Gastrocnemius medialis (tissue), 4 donors: ENCODE measurements around the gene MT4. TPM values are rescaled to one million over a fixed set of nuclear protein-coding genes. Genes with fewer than 3 reads are reported as not detected.

Experiments used
- ATAC-seq, 2 donors: fragments of 150-250 bp; one replicate each; pipeline ENCODE4 v1.9.1; 2016
- DNase-seq, 2 donors: peaks; one replicate each; pipeline ENCODE4 v3.0.0-alpha.2; 2019
- H3K27ac ChIP-seq, 4 donors: fragments of 200-600 bp; sonication (generic); 1 replicate in 1 of 4; 2 replicates in 3 of 4; pipeline ENCODE4 v1.5.1; 2016 to 2018; ENCODE audit warnings: mild to moderate bottlenecking in 2 of 4, moderate library complexity in 1 of 4
- H3K27me3 ChIP-seq, 3 donors: fragments of 200-600 bp; sonication (generic) in 2 of 3; 1 replicate in 1 of 3; 2 replicates in 2 of 3; pipeline versions ENCODE4 v1.5.1 to v1.6.0; 2016 to 2019; ENCODE audit warnings: mild to moderate bottlenecking in 1 of 3, moderate library complexity in 1 of 3
- H3K36me3 ChIP-seq, 2 donors: fragments of 200-600 bp; sonication (generic) in 1 of 2; one replicate each; pipeline ENCODE4 v1.5.1; 2017 to 2018
- H3K4me1 ChIP-seq, 2 donors: fragments of 200-600 bp; sonication (generic) in 1 of 2; one replicate each; pipeline ENCODE4 v1.5.1; 2016 to 2017; ENCODE audit warnings: mild to moderate bottlenecking in 2 of 2
- H3K4me3 ChIP-seq, 4 donors: fragments of 200-600 bp; sonication (generic) in 3 of 4; 1 replicate in 1 of 4; 2 replicates in 3 of 4; pipeline ENCODE4 v1.5.1; 2016 to 2019; ENCODE audit warnings: mild to moderate bottlenecking in 2 of 4
- H3K9me3 ChIP-seq, 3 donors: fragments of 200-600 bp; sonication (generic) in 2 of 3; 1 replicate in 1 of 3; 2 replicates in 2 of 3; pipeline ENCODE4 v1.5.1; 2016 to 2019
- CTCF ChIP-seq, 5 experiments: fragments of 450-650 bp in 3 of 5; fragments of 200-600 bp in 2 of 5; sonication (generic) in 2 of 5; IDR thresholded peaks in 4 of 5; conservative IDR thresholded peaks in 1 of 5; 1 replicate in 4 of 5; 2 replicates in 1 of 5; pipeline ENCODE4 v1.5.1; 2016 to 2019; ENCODE audit warnings: antibody characterized with exemption in 5 of 5, mild to moderate bottlenecking in 3 of 5, moderate library complexity in 3 of 5
- POLR2A ChIP-seq, 2 donors: fragments of 450-650 bp; IDR thresholded peaks; one replicate each; pipeline ENCODE4 v1.6.1; 2017; ENCODE audit warnings: antibody characterized with exemption in 2 of 2, mild to moderate bottlenecking in 2 of 2, moderate library complexity in 2 of 2
- in situ Hi-C, 4 donors: fragments of 200-750 bp; cut with MboI; loops; one replicate each; pipeline versions ENCODE4 v1.15.0 to v1.8.0; 2017; ENCODE audit warnings: low sequenced_read_pairs in 4 of 4
- intact Hi-C: fragments of 100-400 bp; cut with DNase I; formaldehyde crosslinking; loops from one replicate; pipeline ENCODE4 v1.15.1; 2023; ENCODE audit warnings: low total_unique reads
- total RNA-seq, 4 donors: library from RNA; depleted of rRNA; stranded (reverse); fragments of >200 nt; gene quantifications; one replicate each; pipeline versions ENCODE4 v1.1.0 to v1.2.3, GENCODE V29; 2016

MT4 gene
- total RNA-seq, 4 donors from 2014 or later, result not detected

- TF ChIP-seq POLR2A (IDR thresholded peaks at IDR 0.05) (no peak), CTCF (IDR thresholded peaks at IDR 0.05 in 4 of 5, conservative IDR thresholded peaks at IDR 0.05 in 1 of 5) (peak in 4 of 5 experiments; percentile 65 to 73 (median 68))
- Histone ChIP-seq H3K27ac (peak overlapping the region; percentile 95 to 99 (median 98)), H3K4me3 (no peak overlapping the region), H3K9me3 (no peaks in the 10 kb centered on the region), H3K4me1 (peaks cover 40 to 46% of the 10 kb centered on the region in 2 donors), H3K36me3 (no peaks in the 10 kb centered on the region), H3K27me3 (no peaks in the 10 kb centered on the region)
- DNase-seq, result peak; percentile 78 to 85
- peak; percentile 43 to 45 for ATAC-seq
- intact Hi-C loops (loop anchor here (1.0 to 5.0 kb wide), 2 partner anchors 91 to 99 kb away; no protein-coding TSS in a partner anchor), in situ Hi-C loops (loop anchor here in 2 of 4 donors (5.0 to 10.0 kb wide), 2 partner anchors 89 to 99 kb away; no protein-coding TSS in a partner anchor)
Observed at GRCh38 chr16:56603589-56603988, 38.7 kb downstream of the MT4 start.

GRCh38 chr16:56604966-56605365 is 40.1 kb downstream of the MT4 start:
- peak overlapping the region; percentile 95 to 99 (median 98) for H3K27ac ChIP-seq
- no peak overlapping the region for H3K4me3 ChIP-seq
- no peaks in the 10 kb centered on the region for H3K9me3 ChIP-seq
- intact Hi-C loops, result loop anchor here (5.0 kb wide), 2 partner anchors 93 to 457 kb away; no protein-coding TSS in a partner anchor
- no peak for DNase-seq
- H3K36me3 ChIP-seq, result no peaks in the 10 kb centered on the region
- no peaks in the 10 kb centered on the region for H3K27me3 ChIP-seq
- TF ChIP-seq CTCF (IDR thresholded peaks at IDR 0.05 in 4 of 5, conservative IDR thresholded peaks at IDR 0.05 in 1 of 5) (no peak), POLR2A (IDR thresholded peaks at IDR 0.05) (no peak)
- no peak for ATAC-seq
- H3K4me1 ChIP-seq, result peaks cover 46 to 59% of the 10 kb centered on the region in 2 donors
- in situ Hi-C loops, result loop anchor here in 2 of 4 donors (5.0 to 10.0 kb wide), 3 partner anchors 77 to 97 kb away; partner anchors contain the start of gene MT1X (in 2 of the 2)

- no peak for ATAC-seq
- Histone ChIP-seq H3K4me1 (peaks cover 50 to 64% of the 10 kb centered on the region in 2 donors), H3K36me3 (no peaks in the 10 kb centered on the region), H3K27ac (peak overlapping the region; percentile 95 to 99 (median 98)), H3K9me3 (no peaks in the 10 kb centered on the region), H3K27me3 (no peaks in the 10 kb centered on the region), H3K4me3 (no peak overlapping the region)
- intact Hi-C loops (loop anchor here (5.0 kb wide), 1 partner anchor 457 kb away; no protein-coding TSS in a partner anchor), in situ Hi-C loops (loop anchor here in 2 of 4 donors (5.0 to 10.0 kb wide), 2 partner anchors 77 to 91 kb away; partner anchors contain the start of gene MT1X (in 2 of the 2))
- no peak for DNase-seq
- TF ChIP-seq POLR2A (IDR thresholded peaks at IDR 0.05), result no peak
- no peak for TF ChIP-seq CTCF (IDR thresholded peaks at IDR 0.05 in 4 of 5, conservative IDR thresholded peaks at IDR 0.05 in 1 of 5)
Observed at GRCh38 chr16:56605475-56605874, 40.6 kb downstream of the MT4 start.

DNA sequence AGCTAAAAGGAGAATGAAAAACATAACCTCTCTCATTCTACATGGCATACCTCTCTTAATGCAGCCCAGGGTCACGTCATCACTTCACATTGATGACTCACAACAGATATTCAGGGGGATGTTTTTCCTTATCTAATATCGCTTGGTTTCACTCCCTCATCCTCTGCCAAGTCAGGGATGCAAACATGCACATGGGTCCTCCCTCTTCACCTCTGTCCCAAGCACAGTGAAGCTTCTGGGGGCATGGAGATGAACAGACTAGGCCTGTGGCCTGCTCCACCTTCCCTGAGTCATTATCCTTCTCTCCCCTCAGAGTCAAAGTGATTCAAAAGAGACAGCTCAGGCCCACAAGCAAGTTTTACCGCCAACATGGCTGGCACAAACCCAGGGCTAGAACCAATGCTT is 41.2 kb downstream of the MT4 start:
- intact Hi-C loops (loop anchor here (1.0 to 5.0 kb wide), 5 partner anchors 37 to 456 kb away; no protein-coding TSS in a partner anchor), in situ Hi-C loops (loop anchor here in 2 of 4 donors (5.0 to 10.0 kb wide), 2 partner anchors 76 to 91 kb away; partner anchors contain the start of gene MT1X (in 2 of the 2))
- DNase-seq (no peak), ATAC-seq (peak; percentile 9)
- no peak overlapping the region for H3K4me3 ChIP-seq
- H3K27me3 ChIP-seq, result no peaks in the 10 kb centered on the region
- TF ChIP-seq POLR2A (IDR thresholded peaks at IDR 0.05), result no peak
- no peak for TF ChIP-seq CTCF (IDR thresholded peaks at IDR 0.05 in 4 of 5, conservative IDR thresholded peaks at IDR 0.05 in 1 of 5)
- peak overlapping the region; percentile 95 to 99 (median 98) for H3K27ac ChIP-seq
- peaks cover 56 to 69% of the 10 kb centered on the region in 2 donors for H3K4me1 ChIP-seq
- no peaks in the 10 kb centered on the region for H3K9me3 ChIP-seq
- no peaks in the 10 kb centered on the region for H3K36me3 ChIP-seq
